GM21367 (cell line): ENCODE results near the gene MSL1.

Experiments
- ATAC-seq: cut with Tn5 transposase; IDR thresholded peaks from one replicate; pipeline ENCODE4 v1.9.1; 2021; ENCODE audit not compliant: unreplicated experiment

The MSL1 gene

DNA sequence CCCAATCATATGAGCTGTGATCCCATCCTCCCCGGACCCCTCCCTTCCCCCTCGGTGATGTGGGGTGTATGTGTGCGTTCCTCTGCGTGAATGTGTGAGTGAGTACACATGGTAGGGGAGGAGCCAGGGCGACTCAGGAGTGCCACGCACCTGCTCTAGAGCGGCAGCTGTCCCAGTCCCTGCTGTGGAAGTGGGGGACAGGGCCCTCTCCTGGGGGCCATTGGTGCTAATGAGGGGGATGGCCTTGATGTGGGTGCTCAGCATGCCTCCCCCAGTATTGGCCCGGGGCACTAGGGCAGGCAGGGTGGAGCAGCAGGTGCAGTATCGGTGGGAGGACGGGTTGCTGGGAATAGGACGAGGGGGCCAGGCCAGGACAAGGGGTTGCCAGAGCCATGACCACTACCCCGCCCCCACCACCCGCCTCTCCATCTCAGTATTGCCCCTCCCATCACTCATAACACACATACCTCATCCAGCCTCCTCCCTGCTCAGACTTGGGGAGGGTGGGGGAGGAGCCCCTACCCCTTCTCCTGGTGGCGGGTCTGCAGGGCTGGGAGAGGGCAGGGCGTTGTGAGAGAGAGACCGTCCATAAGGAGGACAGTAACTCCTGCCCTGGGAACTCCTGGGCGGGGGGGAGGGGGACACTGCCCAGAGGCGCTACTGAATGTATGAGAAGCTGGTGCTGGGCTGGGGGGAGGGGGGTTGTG is 29.9 kb upstream of the MSL1 start:
- ATAC-seq: no peak

DNA sequence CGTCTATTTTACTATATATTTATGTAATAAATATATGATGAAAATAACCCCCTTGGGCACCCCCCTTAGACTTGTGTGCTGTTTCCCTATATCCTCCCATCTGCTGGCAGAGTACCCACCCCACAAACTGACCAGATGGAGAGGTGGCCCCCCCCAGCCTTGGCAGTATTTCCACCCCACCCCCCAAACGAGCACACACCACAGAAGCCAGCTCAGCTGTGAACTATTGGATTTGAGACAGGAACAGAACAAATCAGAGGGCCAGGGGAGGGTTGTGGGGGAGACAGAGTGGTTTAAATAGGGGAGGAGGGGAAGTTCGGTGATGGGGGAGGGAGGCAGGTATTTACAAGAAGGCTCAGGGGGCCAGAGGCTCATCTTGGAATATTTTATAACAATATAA is 29.2 kb upstream of the MSL1 start:
- ATAC-seq: no peak

DNA sequence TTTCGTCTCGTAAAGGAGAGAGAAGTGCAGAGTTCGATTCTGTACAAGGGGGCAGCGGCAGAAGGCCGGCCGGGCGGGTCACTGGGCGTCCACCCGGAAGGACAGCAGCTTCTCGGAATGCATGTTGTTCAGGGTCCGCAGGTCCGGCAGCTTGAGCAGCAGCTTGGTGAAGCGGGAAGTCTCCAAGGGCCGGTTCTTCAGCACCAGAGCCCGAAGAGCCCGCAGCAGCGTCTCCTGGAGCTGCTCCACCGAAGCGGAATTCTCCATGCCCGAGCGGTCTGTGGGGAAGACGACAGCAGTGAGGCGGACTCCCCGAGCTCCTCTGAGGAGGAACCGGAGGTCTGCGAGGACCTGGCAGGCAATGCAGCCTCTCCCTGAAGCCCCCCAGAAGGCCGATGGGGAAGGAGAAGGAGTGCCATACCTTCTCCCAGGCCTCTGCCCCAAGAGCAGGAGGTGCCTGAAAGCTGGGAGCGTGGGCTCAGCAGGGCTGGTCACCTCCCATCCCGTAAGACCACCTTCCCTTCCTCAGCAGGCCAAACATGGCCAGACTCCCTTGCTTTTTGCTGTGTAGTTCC is 28.7 kb upstream of the MSL1 start:
- ATAC-seq: no peak

DNA sequence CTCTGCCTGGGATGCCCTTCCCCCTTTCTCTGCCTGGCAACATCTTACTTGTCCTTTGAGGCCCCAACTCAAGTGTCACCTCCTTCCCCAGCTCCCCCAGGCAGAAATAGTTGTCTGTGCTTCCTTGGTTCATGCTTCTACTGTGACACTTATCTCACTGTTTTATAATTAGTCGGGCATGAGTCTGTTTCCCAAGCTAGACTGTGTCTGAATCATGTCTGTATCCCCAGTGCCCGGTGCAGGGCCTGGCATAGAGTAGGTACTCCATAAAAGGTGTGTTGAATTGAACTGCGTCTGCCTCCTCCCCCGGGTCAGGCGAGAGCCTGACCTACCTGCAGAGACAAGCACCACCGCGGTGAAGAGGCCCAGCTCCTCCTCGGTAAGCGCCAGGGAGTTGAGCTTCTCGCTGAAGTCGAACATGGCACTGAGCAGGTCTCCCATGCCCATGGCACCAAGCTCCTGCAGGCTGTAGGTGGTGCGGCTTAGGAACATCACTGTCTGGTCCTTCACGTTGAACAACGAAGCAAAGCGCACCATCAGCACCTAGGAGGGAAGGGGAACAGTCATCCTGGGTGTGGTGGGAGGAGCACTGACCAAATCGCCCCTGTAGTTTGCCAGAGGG is 28.1 kb upstream of the MSL1 start:
- ATAC-seq: no peak

DNA sequence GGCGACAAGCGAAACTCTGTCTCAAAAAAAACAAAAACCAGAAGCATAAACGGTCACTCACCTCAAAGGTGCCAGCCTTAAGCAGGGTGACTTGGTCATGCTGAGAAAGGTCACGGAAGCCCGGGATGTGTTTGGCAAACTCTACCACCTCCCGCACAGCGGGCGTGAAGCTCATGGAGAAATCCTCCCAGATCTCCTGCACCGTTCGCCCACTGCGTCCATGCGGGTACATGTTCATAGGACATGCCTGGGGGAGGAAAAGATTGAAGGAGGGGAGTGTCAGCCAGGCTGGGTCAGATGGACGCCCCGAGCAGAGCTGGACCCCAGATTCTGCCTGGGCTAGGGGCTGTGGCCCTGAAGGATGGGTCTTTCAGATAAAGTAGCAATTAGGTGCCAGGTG is 26.9 kb upstream of the MSL1 start:
- no peak for ATAC-seq

DNA sequence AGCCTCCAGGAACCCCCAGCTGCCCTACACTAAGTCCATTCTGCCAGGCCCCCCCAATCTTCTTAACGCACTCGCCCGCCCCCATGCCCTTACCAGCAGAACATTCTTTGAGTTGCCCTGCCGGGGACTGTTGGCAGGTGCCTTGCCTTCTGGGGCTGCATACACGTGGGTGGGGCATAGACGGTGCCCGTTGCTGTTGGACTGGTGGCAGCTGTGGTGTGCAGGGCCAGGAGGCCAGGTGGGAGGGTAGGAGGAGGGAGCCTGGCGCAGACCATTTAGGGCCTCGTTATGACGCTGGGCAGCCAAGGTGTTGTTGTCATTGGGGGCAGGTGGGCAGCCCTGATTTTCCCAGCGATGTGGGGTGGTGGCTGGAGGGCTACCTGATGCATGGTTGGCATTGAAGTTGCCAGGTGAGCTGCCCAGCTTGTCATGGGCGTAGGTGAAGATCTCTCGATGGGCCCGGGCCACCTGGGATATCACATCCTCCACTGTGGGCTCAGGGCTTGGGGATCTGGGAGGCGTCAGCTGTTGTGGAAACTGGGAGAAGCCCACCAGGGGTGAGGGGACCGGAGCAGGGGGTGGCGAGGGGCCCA is 26.3 kb upstream of the MSL1 start:
- ATAC-seq: no peak

DNA sequence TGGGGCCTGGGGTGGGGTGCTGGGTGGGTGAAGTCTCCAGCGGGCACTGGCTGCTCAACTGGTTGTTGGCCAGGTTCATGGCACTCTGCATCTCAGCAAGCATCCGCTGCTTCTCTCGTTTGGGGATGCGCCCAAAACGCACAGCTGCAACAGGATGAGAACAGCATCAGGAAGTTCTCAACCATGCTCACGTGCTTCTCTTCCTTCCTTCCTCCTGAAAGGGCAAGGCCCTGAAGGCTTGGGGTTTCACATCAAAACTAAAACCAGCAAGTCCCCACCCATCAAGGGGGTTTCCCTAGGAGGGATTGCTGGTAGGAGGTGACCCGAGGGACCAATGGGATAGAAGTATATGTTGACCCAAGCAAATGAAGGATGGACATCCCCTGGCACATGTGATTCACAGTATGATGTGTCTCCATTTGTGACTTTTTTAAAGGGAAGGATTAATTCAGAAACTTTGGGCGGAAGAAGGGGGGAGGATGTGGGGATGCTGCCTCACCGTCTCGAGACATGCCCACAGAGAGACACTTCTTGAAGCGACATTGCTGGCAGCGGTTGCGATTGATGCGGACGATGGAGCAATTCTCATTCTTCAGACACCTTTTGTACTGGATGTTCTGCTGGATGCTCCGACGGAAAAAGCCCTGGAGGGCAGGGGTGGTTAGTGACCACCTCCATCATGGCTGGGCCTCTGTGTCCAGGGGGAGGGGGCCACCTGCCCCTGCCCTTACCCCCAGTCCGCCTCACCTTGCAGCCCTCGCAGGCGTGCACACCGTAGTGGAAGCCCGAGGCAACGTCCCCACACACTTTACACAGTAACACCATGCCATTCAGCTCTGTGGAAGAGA is 25.6 kb upstream of the MSL1 start:
- ATAC-seq: peak; percentile 28

DNA sequence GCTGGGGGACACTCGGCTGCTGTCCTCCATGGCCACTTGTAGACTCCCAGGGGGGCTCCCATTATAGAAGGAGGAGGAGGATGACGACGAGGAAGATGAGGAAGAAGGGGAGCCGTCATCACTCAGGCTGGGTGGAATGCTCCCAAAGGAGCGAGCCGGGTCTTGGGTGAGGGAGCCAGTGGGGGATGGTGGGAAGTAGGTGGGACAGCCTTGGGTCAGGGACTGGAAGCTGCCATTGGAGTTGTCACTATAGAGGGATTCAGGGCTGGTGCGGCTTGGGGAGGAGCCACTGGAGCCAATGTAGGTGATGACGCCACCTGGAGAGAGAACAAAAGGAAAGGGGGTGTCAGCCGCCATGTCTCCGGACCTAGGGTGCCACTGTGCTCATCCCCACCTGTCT is 24.7 kb upstream of the MSL1 start:
- ATAC-seq: no peak

DNA sequence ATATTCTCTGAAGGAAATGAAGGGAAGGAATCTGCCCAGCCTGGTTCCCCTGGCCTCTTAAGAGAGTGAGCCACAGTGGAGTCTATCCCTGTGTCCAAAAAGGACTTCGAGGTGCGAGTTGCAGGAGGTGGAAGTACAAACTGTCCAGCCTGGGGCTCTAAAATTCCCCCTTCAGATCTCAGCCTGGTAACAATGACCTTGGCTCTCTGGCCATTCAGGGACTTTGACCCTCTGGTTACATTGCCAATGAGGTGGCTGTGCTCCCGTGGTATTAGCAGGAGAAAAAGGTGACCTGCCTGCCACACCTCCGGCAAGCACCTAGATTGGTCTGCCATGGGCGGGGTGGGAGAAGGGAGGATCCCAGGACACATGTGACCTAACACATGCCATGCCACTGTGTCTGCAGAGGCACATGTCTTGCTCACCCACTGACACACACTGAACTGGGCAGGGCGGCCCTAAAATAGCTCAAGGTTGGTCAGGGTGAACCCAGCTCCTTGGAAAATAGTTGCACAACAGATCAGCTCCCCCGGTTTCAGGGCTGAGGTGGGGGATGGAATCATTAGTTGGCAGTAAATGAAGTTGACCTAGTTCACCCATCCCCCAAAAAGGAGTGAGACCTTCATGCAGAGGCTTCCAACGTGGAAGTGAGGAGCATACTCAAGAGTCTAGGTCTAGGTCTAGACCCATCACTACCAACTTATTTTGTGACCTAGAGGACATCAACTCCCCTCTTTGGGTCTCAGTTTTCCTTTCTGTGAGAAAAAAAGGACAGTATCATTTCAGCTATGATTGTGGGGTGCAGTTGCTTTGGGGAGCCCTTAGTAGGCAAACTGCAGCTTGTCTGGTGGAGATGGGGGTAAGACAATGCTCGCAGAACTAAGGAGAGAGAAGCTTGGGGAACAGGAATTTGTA is 23.6 kb upstream of the MSL1 start:
- ATAC-seq: no peak

DNA sequence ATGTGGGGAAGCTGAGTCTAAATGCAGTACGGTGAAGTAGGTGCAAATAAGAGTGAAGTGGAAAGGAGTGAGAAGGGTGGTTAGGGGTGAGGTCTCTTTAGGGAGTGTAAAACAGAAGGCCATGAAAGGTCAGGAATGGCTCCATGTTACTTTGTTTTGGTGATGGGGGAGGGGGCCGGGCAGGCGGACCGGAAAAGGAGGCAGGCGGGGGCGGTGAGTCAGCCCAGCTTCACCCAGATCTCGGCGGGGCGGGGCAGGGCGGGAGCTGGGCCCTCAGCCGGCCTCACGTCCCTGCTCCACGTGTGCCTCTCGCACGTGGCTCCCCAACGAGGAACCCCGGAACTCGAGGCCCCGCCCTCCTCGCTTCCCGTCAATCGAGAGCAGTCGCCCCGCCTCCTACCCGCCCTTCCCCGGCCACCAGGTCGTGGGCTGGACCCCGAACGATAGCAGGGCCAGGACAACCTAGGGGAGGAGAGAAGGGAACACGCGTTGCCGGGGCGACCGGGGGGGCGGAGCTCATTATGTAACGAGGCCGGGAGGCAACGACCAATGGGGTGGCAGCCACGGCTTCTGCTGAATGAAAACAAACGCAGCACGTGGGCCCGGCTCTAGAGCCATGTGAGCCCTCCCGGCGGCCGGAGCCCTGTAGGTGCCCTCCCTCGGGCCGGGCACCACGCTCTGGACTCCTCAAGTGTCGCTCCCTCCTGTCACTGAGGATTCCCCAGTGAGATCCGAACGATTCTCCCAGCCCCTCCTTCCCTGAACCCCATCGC is 22.7 kb upstream of the MSL1 start:
- peak; percentile 42 for ATAC-seq

DNA sequence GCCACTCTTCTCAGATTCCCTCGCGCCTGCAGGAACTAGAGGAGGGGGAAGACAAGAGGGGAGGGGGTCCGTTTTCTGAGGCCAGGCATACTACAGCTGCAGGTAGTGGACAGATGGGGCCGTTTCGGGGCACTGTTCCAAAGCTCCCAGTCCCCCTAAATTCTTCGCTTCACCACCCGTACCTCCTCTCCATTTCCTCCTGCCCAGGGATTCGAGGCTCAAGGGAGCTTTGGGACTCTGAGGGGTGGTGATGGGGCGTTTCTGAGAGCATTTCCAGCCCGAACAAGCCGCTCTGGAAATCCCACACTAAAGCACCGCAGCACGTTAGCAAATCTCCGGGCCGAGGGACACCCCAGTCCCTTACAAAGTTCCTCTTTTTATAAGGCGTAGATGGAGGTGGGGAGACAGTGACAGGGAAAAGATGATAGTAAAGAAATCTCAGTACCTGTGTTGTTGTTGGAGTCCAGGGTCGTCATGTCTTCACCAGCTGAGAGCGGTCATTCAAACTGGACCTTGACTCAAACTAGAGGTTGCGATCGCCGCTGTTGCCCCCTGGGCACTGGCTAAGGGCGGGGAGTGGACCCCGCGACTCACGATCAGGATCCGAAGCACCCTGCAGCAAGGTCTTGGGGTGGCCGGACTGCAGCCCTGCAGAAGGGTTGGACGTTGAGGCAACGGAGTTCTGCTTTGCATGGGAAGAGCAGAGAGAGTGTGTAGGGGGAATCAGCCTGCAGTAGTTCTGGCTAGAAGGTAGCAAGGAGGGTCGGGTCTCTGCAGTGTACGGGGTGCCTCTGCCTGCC is 22.0 kb upstream of the MSL1 start:
- ATAC-seq: no peak

DNA sequence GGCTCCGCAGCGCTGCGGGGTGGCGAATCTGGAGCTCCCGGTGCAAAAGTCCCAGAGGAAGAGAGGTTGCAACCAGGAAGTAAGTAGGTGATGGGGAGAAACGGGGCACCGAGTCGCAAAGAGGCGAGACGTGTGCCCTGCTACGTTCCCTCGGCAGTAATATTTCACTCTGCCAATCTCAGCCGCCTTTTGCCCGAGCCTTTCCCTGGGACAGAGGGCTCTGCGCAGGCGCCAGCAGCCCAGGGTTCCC is 21.4 kb upstream of the MSL1 start, which contains the start of gene NR1D1:
NR1D1 (minus strand) TSS at position 171 of the 250 bp plus-strand sequence. CDS start 495 bp downstream, outside the sequence.
- no peak for ATAC-seq

DNA sequence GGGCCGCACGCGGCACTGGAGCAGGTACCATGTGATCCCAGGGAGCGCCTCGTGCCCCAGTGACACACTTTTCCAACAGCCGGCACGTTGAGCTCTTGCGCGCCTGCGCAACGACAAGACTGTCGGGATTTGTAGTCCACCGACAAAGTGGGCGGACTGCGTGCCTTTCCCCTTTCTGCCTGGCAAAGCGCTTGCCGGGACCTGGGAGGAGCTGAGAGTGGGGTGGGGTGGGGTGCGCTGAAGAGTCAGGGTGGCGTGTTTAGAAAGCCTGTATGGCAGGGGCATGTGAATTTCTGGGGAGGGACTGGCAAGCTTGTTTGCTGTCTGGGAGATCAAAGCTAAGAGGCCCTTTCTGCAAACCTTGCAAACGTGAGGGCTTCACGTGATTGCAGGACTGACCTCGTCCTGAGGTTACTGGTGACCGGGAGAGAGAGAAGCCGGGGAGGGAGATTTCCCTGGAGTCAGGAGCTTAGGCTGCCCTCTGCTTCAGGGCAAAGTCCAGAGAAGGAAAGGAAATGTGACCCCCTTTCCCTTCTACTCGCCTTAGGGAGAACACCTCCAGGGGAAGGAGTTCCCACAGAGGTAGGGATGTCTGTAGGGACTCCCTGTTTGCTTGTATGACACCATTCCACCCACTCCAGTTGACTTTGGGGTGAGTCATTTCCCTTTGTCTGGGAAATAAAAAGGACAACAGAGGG is 21.0 kb upstream of the MSL1 start:
- no peak for ATAC-seq

DNA sequence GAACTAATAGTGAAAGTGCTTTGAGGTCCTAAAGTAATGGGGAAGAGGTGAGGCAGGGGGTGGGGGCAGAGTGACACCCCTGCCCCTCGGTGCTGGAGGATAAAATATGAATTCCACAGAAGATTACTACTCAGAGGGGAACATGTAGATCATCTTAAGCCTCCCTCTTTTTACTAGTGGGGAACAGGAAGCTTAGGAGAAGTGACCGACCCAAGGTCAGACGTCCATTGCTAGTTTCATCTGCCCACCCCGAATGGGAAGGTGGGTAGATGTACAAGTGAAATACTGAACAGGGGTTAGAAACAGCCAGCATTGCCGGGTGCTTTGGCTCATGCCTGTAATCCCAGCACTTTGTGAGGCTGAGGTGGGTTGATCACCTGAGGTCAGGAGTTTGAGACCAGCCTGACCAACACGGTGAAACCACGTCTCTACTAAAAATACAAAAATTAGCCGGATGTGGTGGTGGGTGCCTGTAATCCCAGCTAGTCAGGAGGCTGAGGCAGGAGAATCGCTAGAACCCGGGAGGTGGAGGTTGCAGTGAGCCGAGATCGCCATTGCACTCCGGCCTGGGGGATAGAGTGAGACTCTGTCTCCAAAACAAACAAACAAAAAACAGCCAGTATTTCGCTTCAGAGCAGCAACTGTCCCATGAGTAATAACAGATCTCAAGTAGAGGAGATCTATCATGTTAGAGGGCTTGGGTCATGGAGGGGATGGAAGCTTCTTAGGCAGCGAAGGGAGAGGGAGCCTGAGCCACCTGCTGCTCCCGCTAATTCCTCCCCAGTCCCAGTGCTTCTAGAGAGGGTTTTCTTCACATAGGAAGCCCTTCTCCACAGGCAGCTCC is 20.2 kb upstream of the MSL1 start:
- no peak for ATAC-seq

DNA sequence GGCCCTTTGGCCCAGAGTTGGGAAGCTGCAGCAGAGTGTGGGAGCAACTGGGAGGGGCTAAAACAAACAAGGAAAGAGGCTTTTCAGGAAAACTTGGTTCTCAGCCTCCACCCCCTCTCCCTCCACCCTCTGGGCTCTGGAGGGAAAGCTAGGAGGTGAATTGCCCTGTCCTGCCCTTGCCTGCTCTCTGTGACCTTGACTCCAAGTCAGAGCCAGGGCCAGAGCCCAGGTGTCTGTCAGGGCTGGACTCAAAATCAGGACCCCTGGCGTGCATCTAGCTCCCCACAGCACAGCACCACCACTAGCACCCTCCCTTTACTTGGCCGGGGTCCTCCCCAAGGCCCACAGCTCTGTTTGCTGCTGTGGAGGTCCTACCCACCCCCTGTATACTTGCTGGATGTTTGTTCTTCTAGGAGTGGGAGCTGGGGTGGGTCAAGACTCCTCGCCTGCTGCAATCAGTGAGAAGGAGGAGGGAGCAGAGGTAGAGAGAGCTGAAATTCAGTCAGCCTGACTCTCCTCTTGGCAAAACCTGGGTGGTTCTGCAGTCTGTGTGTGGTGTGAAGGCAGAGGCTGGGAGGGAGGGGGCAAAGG is 18.6 kb upstream of the MSL1 start:
- ATAC-seq: no peak

DNA sequence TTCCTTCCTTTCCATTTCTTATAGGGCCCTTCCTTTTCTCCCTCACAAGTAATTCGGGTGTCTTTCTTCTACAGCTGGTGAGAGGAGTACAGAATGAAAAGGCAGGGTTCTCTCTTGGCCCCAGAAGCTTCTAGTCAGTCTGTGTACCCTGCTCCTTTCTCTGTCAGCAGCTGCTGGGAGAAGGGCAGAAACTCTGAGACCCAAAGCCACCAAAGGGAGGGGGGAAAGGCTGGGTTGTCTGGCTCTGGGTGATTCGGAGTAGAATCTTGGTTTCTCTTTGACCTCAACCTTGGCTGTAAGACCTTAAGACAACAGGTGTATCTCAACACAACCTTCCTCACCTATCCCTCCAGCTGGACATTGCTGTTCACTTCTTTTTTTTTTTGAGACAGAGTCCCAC is 18.1 kb upstream of the MSL1 start:
- no peak for ATAC-seq
